Colonic mucosa (tissue), 4 donors: ENCODE results near the gene SAE1. TPM values are rescaled to one million over a fixed set of nuclear protein-coding genes. Genes with fewer than 3 reads are reported as not detected.
A peak's percentile ranks its signal among the peaks of the same experiment; 100 is the strongest.

Experiments
- DNase-seq: peaks from one replicate; pipeline ENCODE4 v3.0.0-alpha.2; 2020
- H3K27ac ChIP-seq: fragments of 200-600 bp; one replicate; pipeline ENCODE4 v1.8.0; 2021
- H3K27me3 ChIP-seq: fragments of 200-600 bp; one replicate; pipeline ENCODE4 v1.8.0; 2021
- H3K36me3 ChIP-seq: fragments of 200-600 bp; one replicate; pipeline ENCODE4 v1.8.0; 2021
- H3K4me1 ChIP-seq: fragments of 200-600 bp; one replicate; pipeline ENCODE4 v1.8.0; 2021; ENCODE audit warnings: mild to moderate bottlenecking
- H3K4me3 ChIP-seq: fragments of 200-600 bp; one replicate; pipeline ENCODE4 v1.8.0; 2021
- H3K9ac ChIP-seq, 2 donors: one replicate each; pipeline ENCODE4 v1.7.0; 2013; ENCODE audit warnings: control low read depth in 2 of 2, low read depth in 2 of 2, low read length in 2 of 2
- H3K9me3 ChIP-seq: fragments of 200-600 bp; one replicate; pipeline ENCODE4 v1.8.0; 2021
- CTCF ChIP-seq: fragments of 200-600 bp; IDR thresholded peaks from one replicate; pipeline ENCODE4 v1.8.0; 2022; ENCODE audit warnings: antibody characterized with exemption, mild to moderate bottlenecking
- intact Hi-C: fragments of 100-400 bp; cut with DNase I; formaldehyde crosslinking; loops from one replicate; pipeline ENCODE4 v1.14.1; 2022
- total RNA-seq, 2 donors: library from RNA; stranded (reverse); fragmentation: NEBNext Ultra II Directional in 1 of 2; extraction: Animal tissue kit (Norgen Biotek cat#: 25700) in 1 of 2; gene quantifications; one replicate each; pipeline ENCODE4 v1.2.1, GENCODE V29; 2021
- donor health status: healthy.
- donor health status: DM: no; HTN: no; CAD: no.
- donor health status: DM: no; HTN: no; CAD: no.

SAE1 gene
- total RNA-seq, 2 donors from 2014 or later = 64.5 to 92.0 TPM

- TF ChIP-seq CTCF = peak; percentile 67
- Histone ChIP-seq H3K4me1 (no peaks in the 10 kb centered on the region), H3K4me3 (no peak overlapping the region), H3K36me3 (no peaks in the 10 kb centered on the region), H3K27ac (no peak overlapping the region), H3K9ac (peak overlapping the region in 1 of 2 donors; percentile 14), H3K9me3 (no peaks in the 10 kb centered on the region), H3K27me3 (no peaks in the 10 kb centered on the region)
- intact Hi-C loops = loop anchor here (1.0 to 10.0 kb wide), 2 partner anchors 46 to 90 kb away; no protein-coding TSS in a partner anchor
- DNase-seq = no peak
Measured at GRCh38 chr19:47124937-47125668, 5.5 kb upstream of the SAE1 start.

GRCh38 chr19:47125669-47125938 lies 5.0 kb upstream of the SAE1 start:
- H3K9me3 ChIP-seq = no peaks in the 10 kb centered on the region
- no peaks in the 10 kb centered on the region for H3K4me1 ChIP-seq
- intact Hi-C loops = loop anchor here (1.0 to 10.0 kb wide), 2 partner anchors 46 to 91 kb away; no protein-coding TSS in a partner anchor
- H3K9ac ChIP-seq = no peak overlapping the region
- no peak for TF ChIP-seq CTCF
- no peak for DNase-seq
- H3K36me3 ChIP-seq = no peaks in the 10 kb centered on the region
- H3K27me3 ChIP-seq = no peaks in the 10 kb centered on the region
- H3K27ac ChIP-seq = no peak overlapping the region
- no peak overlapping the region for H3K4me3 ChIP-seq

GRCh38 chr19:47129579-47129978 lies 1.1 kb upstream of the SAE1 start:
- intact Hi-C loops = loop anchor here (10.0 kb wide), 1 partner anchor 95 kb away; no protein-coding TSS in a partner anchor
- Histone ChIP-seq H3K9me3 (no peaks in the 10 kb centered on the region), H3K4me3 (no peak overlapping the region), H3K9ac (no peak overlapping the region), H3K4me1 (no peaks in the 10 kb centered on the region), H3K27ac (no peak overlapping the region), H3K27me3 (no peaks in the 10 kb centered on the region), H3K36me3 (no peaks in the 10 kb centered on the region)
- no peak for TF ChIP-seq CTCF
- DNase-seq = no peak

- H3K27me3 ChIP-seq = no peaks in the 10 kb centered on the region
- no peaks in the 10 kb centered on the region for H3K36me3 ChIP-seq
- H3K9ac ChIP-seq = no peak overlapping the region
- intact Hi-C loops = no loop called here
- TF ChIP-seq CTCF = no peak
- no peaks in the 10 kb centered on the region for H3K9me3 ChIP-seq
- H3K4me3 ChIP-seq = peak overlapping the region; percentile 53
- no peaks in the 10 kb centered on the region for H3K4me1 ChIP-seq
- peak overlapping the region; percentile 75 for H3K27ac ChIP-seq
- no peak for DNase-seq
Measured at GRCh38 chr19:47130120-47130588, 481 bp upstream of the SAE1 start.

- Histone ChIP-seq H3K4me1 (no peaks in the 10 kb centered on the region), H3K4me3 (no peak overlapping the region), H3K36me3 (no peaks in the 10 kb centered on the region), H3K27ac (no peak overlapping the region), H3K9ac (no peak overlapping the region), H3K27me3 (no peaks in the 10 kb centered on the region), H3K9me3 (no peaks in the 10 kb centered on the region)
- no peak for TF ChIP-seq CTCF
- intact Hi-C loops = no loop called here
- no peak for DNase-seq
Measured at GRCh38 chr19:47132194-47132852, 1.7 kb downstream of the SAE1 start.
